22Rv1 (cell line): ENCODE results near the gene TCF12.

Source experiments
- H3K27ac ChIP-seq: fragments of 450-650 bp; 2 replicates; pipeline ENCODE4 v1.5.1; 2017
- CTCF ChIP-seq: fragments of 450-650 bp; IDR thresholded peaks from 2 replicates; pipeline ENCODE4 v1.5.1; 2017; ENCODE audit warnings: mild to moderate bottlenecking
- ZFX ChIP-seq: fragments of 450-650 bp; IDR thresholded peaks from 2 replicates; pipeline ENCODE4 v1.6.1; 2017; ENCODE audit warnings: antibody characterized with exemption, borderline replicate concordance

Gene TCF12

GRCh38 chr15:57114070-57114469 lies 195.6 kb downstream of the TCF12 start:
- no peak overlapping the region for H3K27ac ChIP-seq
- no peak for TF ChIP-seq ZFX
- TF ChIP-seq CTCF: no peak

DNA sequence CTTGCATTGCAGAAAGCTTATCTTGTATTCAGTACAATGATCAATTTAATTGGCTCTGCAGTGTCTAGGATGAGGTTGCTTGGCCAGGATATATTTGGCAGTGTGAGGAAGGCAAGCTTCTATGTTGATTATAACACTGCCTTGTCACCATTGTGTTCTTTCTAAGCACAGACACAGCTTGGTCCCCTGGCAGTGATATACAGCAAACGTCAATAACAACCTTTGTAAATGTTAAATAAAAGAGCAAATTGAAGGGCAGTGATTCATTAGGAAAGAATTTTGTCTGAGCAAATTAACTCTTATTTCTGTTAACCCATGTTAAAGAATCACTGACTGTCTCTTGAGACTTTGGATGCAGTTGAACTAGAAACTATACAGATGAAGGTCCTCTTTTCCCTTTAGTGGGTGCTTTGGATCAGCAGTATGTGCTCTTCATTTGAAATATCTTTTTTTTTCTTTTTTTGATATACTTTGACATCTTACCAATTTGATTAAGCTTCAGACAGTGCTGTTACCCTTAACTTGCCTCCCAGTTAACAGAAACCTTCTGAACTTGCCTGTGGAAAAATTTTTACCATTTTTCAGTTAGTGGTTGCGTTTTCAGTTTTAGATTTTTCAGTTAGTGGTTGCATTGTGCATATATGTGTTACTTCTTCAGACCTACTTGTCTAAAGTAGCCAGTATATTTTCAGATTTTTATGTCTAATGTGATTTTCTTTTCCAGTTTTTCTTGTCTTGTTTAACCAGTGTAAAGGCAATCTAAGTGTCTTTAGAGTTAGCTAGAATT lies 199.8 kb downstream of the TCF12 start:
- no peak for TF ChIP-seq ZFX
- TF ChIP-seq CTCF: no peak
- H3K27ac ChIP-seq: no peak overlapping the region

- H3K27ac ChIP-seq: no peak overlapping the region
- TF ChIP-seq ZFX (no peak), CTCF (no peak)
Measured at GRCh38 chr15:57122080-57122840, 203.8 kb downstream of the TCF12 start.

- no peak overlapping the region for H3K27ac ChIP-seq
- TF ChIP-seq ZFX: no peak
Measured at GRCh38 chr15:57124036-57124435, 205.6 kb downstream of the TCF12 start.

- no peak overlapping the region for H3K27ac ChIP-seq
- no peak for TF ChIP-seq CTCF
Measured at GRCh38 chr15:57129064-57129463, 210.6 kb downstream of the TCF12 start.

DNA sequence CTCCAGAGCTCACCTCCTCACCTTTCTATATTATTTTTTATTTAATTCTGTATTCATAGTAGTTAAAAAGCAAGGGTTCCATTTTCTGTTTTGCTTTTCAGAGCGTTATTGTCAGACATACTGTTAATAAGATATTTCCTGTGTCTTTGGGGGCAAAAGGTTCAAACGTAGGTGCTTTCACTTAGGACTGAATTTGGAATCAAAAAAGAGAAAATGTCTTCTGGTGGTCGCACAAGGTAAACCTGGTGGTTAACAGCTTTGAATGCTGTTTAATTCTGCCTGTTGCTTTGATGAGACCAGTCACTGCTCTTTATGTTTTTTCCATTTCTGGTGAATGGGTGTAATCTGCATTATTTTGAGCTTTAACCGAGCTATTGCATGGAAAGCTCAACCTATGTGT lies 212.5 kb downstream of the TCF12 start:
- no peak for TF ChIP-seq CTCF
- TF ChIP-seq ZFX: no peak
- H3K27ac ChIP-seq: no peak overlapping the region

- TF ChIP-seq ZFX (no peak), CTCF (no peak)
- H3K27ac ChIP-seq: no peak overlapping the region
Measured at GRCh38 chr15:57133127-57133968, 214.9 kb downstream of the TCF12 start.
